Superior temporal gyrus (tissue), 1 donor: Measurements from ENCODE around the gene RFX7.
"Not testable (repeated sequence)": the region's sequence is repeated elsewhere in the genome, so short reads cannot be mapped to it uniquely, and the experiment has no call there.

ENCODE experiments used
- DNase-seq: peaks from one replicate; pipeline ENCODE4 v3.0.0-alpha.2; 2016; ENCODE audit errors: extremely low spot score

Gene RFX7

GRCh38 chr15:56205061-56205876, 38.4 kb downstream of the RFX7 start:
- no peak for DNase-seq

GRCh38 chr15:56203312-56203922, 40.3 kb downstream of the RFX7 start:
- not testable (repeated sequence) for DNase-seq

- no peak for DNase-seq
These were observed 41.0 kb downstream of the RFX7 start for GRCh38 chr15:56202701-56203100.

- DNase-seq: no peak
These were observed 44.6 kb downstream of the RFX7 start for GRCh38 chr15:56199038-56199437.

GRCh38 chr15:56194035-56194434, 49.6 kb downstream of the RFX7 start:
- no peak for DNase-seq

- DNase-seq: no peak
These were observed 50.8 kb downstream of the RFX7 start for GRCh38 chr15:56192659-56193442.

GRCh38 chr15:56187665-56188064, 56.0 kb downstream of the RFX7 start:
- DNase-seq: no peak

GRCh38 chr15:56185980-56186379, 57.7 kb downstream of the RFX7 start:
- no peak for DNase-seq

- no peak for DNase-seq
These were observed 59.2 kb downstream of the RFX7 start for GRCh38 chr15:56184516-56184915.

GRCh38 chr15:56180851-56181250, 62.8 kb downstream of the RFX7 start:
- DNase-seq: no peak

- DNase-seq: no peak
These were observed 66.7 kb downstream of the RFX7 start for GRCh38 chr15:56176996-56177395.

GRCh38 chr15:56175788-56176187, 67.9 kb downstream of the RFX7 start:
- no peak for DNase-seq

- no peak for DNase-seq
These were observed 69.0 kb downstream of the RFX7 start for GRCh38 chr15:56174649-56175048.

GRCh38 chr15:56168394-56168793, 75.3 kb downstream of the RFX7 start:
- no peak for DNase-seq

GRCh38 chr15:56165234-56165633, 78.4 kb downstream of the RFX7 start:
- DNase-seq: no peak

GRCh38 chr15:56160966-56161365, 82.7 kb downstream of the RFX7 start:
- DNase-seq: no peak

- DNase-seq: no peak
These were observed 86.8 kb downstream of the RFX7 start for GRCh38 chr15:56156877-56157276.

GRCh38 chr15:56155278-56155677, 88.4 kb downstream of the RFX7 start:
- not testable (repeated sequence) for DNase-seq

- not testable (repeated sequence) for DNase-seq
These were observed 88.9 kb downstream of the RFX7 start for GRCh38 chr15:56154768-56155167.

- DNase-seq: no peak
These were observed 93.5 kb downstream of the RFX7 start for GRCh38 chr15:56150204-56150603.

- no peak for DNase-seq
These were observed 95.6 kb downstream of the RFX7 start for GRCh38 chr15:56148064-56148463.

GRCh38 chr15:56146756-56147155, 96.9 kb downstream of the RFX7 start:
- no peak for DNase-seq

GRCh38 chr15:56128081-56128480, 115.6 kb downstream of the RFX7 start:
- no peak for DNase-seq
